Activated CD4-positive, alpha-beta T cell treated with anti-CD3 and anti-CD28 coated beads, Interleukin-2, amount 10 ng/mL, durations not matched to agents 24 days and 14 days (primary cell): ENCODE data around the gene CATSPERB. TPM values are rescaled to one million over a fixed set of nuclear protein-coding genes. Genes with fewer than 3 reads are reported as not detected.
"Not testable (repeated sequence)": the region's sequence is repeated elsewhere in the genome, so short reads cannot be mapped to it uniquely, and the experiment has no call there.

Source experiments
- DNase-seq: peaks from one replicate; pipeline ENCODE4 v3.0.0; 2022
- H3K27ac Mint-ChIP-seq: one replicate; pipeline ENCODE4 v1.8.0; 2022; ENCODE audit warnings: mild to moderate bottlenecking, mixed read lengths
- H3K27me3 Mint-ChIP-seq: one replicate; pipeline ENCODE4 v1.8.0; 2022; ENCODE audit warnings: mixed read lengths
- H3K36me3 Mint-ChIP-seq: one replicate; pipeline ENCODE4 v1.8.0; 2022; ENCODE audit warnings: low read depth, mild to moderate bottlenecking, mixed read lengths
- H3K4me1 Mint-ChIP-seq: one replicate; pipeline ENCODE4 v1.8.0; 2021; ENCODE audit warnings: mixed read lengths
- H3K4me3 Mint-ChIP-seq: one replicate; pipeline ENCODE4 v1.8.0; 2022; ENCODE audit warnings: mild to moderate bottlenecking, moderate library complexity, mixed read lengths
- H3K9me3 Mint-ChIP-seq: one replicate; pipeline ENCODE4 v1.8.0; 2021; ENCODE audit warnings: mixed read lengths
- intact Hi-C: fragments of 100-400 bp; cut with micrococcal nuclease; formaldehyde crosslinking; loops from one replicate; pipeline ENCODE4 v1.15.1; 2023
- total RNA-seq: library from RNA; stranded (reverse); gene quantifications from 2 replicates; pipeline ENCODE4 v1.2.3, GENCODE V29; 2022

CATSPERB gene
- total RNA-seq, 1 donor from 2014 or later = 0.30 TPM

DNA sequence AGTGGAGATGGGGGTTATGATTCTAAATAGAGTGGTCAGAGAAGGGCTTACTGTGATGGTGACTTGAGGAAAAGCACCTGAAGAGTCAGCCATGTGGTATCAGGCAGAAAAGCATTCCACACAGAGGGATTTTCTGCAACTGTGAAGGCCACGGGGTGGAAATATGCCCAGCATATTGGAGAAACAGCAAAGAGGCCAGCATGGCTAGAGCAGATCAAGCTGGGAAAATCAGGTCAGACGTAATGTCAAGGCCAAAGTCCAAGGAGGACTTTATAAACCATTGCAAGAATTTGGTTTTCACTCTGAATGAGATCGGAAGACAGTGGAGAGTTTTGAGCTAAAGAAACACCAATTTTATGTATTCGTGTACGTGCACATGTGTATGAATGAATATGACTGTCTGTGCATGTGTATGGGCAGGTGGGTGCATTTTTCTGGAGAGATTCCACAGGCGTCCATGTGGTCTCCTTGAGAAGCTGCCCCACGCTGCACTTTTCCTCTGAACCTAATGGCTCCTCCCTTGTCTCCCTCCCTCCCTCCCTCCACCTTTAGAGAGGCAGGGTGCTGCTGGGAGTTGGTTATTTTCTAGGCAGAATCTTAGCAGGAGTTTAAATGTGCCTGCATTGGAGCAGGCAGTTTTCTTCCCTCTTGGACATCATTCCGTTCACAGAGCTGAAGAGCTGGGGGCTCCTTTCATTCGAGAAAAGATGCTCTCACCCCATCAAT lies 124.4 kb downstream of the CATSPERB start:
- DNase-seq = no peak
- no peaks in the 10 kb centered on the region for H3K9me3 Mint-ChIP-seq
- H3K36me3 Mint-ChIP-seq = no peaks in the 10 kb centered on the region
- H3K27me3 Mint-ChIP-seq = peaks cover 5% of the 10 kb centered on the region
- no peak overlapping the region for H3K27ac Mint-ChIP-seq
- intact Hi-C loops = no loop called here
- no peaks in the 10 kb centered on the region for H3K4me1 Mint-ChIP-seq
- no peak overlapping the region for H3K4me3 Mint-ChIP-seq

DNA sequence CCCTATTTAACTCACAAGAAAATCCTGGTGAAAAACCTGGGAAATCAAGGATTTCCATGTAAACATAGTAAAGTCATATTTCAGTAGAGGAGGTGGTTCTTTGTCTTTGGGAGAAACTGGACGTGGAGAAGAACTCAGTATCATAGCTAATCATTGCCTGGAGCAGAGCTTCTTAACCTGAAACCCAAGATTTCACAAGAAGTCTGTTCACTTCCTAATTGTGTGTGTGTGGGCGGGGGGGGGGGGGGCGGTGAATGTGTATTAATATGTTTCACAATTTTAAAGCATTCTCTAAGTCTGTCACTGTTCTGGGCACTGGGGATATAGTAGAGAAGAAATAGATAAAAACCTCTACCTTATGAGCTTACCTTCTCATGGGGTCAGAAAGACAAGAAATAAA lies 125.0 kb downstream of the CATSPERB start:
- intact Hi-C loops = no loop called here
- H3K27ac Mint-ChIP-seq = no peak overlapping the region
- no peaks in the 10 kb centered on the region for H3K9me3 Mint-ChIP-seq
- H3K4me1 Mint-ChIP-seq = no peaks in the 10 kb centered on the region
- H3K27me3 Mint-ChIP-seq = peaks cover 5% of the 10 kb centered on the region
- DNase-seq = no peak
- H3K4me3 Mint-ChIP-seq = no peak overlapping the region
- H3K36me3 Mint-ChIP-seq = no peaks in the 10 kb centered on the region

DNA sequence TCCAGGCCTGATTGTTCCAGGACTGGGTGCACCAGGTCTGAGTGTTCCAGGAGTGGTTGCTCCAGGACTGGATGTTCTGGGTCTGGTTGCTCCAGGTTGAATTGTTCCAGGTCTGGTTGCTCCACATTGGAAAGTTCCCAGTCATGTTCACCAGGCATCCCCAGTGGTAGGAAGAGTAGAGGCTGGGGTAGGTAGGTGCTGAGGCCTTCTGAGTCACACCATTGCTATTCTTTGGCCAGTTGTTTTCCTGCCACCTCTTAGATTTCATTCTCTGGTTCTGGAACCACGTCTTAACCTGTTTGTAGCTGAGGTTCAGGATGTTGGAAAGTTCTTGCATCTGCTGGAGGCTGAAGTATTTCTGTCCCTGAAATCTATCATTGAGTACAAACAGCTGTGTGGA lies 127.3 kb downstream of the CATSPERB start:
- H3K27me3 Mint-ChIP-seq, H3K36me3 Mint-ChIP-seq, H3K9me3 Mint-ChIP-seq, DNase-seq, H3K27ac Mint-ChIP-seq, H3K4me1 Mint-ChIP-seq, intact Hi-C loops, H3K4me3 Mint-ChIP-seq: not testable (repeated sequence)

DNA sequence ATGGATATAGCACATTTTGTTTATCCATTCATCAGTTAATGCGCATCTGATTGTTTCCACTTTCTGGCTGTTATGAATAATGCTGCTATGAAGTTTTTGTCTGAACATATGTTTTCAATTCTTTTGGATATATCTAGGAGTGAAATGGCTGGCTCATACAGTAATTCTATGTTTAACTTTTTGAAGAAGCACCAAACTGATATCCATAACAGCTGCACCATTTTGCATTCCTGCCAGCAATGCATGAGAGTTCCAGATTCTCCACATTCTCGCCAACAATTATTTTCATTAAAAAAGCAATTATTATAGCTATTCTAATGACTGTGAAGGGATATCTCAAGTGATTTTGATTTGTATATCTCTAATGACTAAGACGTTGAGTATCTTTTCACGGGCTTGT lies 131.9 kb downstream of the CATSPERB start:
- Mint-ChIP-seq H3K4me1 (no peaks in the 10 kb centered on the region), H3K9me3 (no peaks in the 10 kb centered on the region), H3K4me3 (no peak overlapping the region), H3K36me3 (no peaks in the 10 kb centered on the region), H3K27me3 (peaks cover 8% of the 10 kb centered on the region), H3K27ac (no peak overlapping the region)
- DNase-seq = no peak
- intact Hi-C loops = no loop called here

- no peaks in the 10 kb centered on the region for H3K36me3 Mint-ChIP-seq
These were observed 136.2 kb downstream of the CATSPERB start for GRCh38 chr14:91595736-91596135.

DNA sequence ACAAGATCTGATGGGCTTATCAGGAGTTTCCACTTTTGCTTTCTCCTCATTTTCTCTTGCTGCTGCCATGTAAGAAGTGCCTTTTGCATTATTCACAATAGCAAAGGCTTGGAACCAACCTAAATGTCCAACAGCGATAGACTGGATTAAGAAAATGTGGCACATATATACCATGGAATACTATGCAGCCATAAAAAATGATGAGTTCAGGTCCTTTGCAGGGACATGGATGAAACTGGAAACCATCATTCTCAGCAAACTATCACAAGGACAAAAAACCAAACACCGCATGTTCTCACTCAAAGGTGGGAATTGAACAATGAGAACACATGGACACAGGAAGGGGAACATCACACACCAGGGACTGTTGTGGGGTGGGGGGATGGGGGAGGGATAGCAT lies 137.9 kb downstream of the CATSPERB start:
- H3K4me3 Mint-ChIP-seq, intact Hi-C loops, H3K36me3 Mint-ChIP-seq, H3K9me3 Mint-ChIP-seq, H3K27ac Mint-ChIP-seq, DNase-seq, H3K27me3 Mint-ChIP-seq, H3K4me1 Mint-ChIP-seq: not testable (repeated sequence)

More at GRCh38 chr14:91595736-91596135, 136.2 kb downstream of the CATSPERB start:
- Mint-ChIP-seq H3K4me3 (no peak overlapping the region), H3K9me3 (peaks cover 4% of the 10 kb centered on the region), H3K27ac (no peak overlapping the region), H3K4me1 (no peaks in the 10 kb centered on the region), H3K27me3 (no peaks in the 10 kb centered on the region)
- DNase-seq = no peak
- intact Hi-C loops = no loop called here

- Mint-ChIP-seq H3K9me3 (peaks cover 19% of the 10 kb centered on the region), H3K4me1 (no peaks in the 10 kb centered on the region), H3K36me3 (peaks cover 3% of the 10 kb centered on the region), H3K27ac (no peak overlapping the region), H3K4me3 (no peak overlapping the region), H3K27me3 (no peaks in the 10 kb centered on the region)
- no peak for DNase-seq
- intact Hi-C loops = no loop called here
These were observed 145.5 kb downstream of the CATSPERB start for GRCh38 chr14:91586410-91586809.

GRCh38 chr14:91585856-91586255 lies 146.0 kb downstream of the CATSPERB start:
- Mint-ChIP-seq H3K9me3 (peaks cover 19% of the 10 kb centered on the region), H3K4me1 (no peaks in the 10 kb centered on the region), H3K36me3 (peaks cover 3% of the 10 kb centered on the region), H3K4me3 (no peak overlapping the region), H3K27me3 (no peaks in the 10 kb centered on the region), H3K27ac (no peak overlapping the region)
- no peak for DNase-seq
- intact Hi-C loops = no loop called here

- H3K4me3 Mint-ChIP-seq = no peak overlapping the region
- intact Hi-C loops = no loop called here
- no peak overlapping the region for H3K27ac Mint-ChIP-seq
- peaks cover 2% of the 10 kb centered on the region for H3K27me3 Mint-ChIP-seq
- H3K36me3 Mint-ChIP-seq = peaks cover 3% of the 10 kb centered on the region
- DNase-seq = no peak
- H3K4me1 Mint-ChIP-seq = no peaks in the 10 kb centered on the region
- H3K9me3 Mint-ChIP-seq = peaks cover 22% of the 10 kb centered on the region
These were observed 149.1 kb downstream of the CATSPERB start for GRCh38 chr14:91582761-91583160.

- H3K27me3 Mint-ChIP-seq = peaks cover 2% of the 10 kb centered on the region
- H3K4me1 Mint-ChIP-seq = peaks cover 2% of the 10 kb centered on the region
- no peak overlapping the region for H3K27ac Mint-ChIP-seq
- intact Hi-C loops = no loop called here
- peaks cover 3% of the 10 kb centered on the region for H3K36me3 Mint-ChIP-seq
- H3K9me3 Mint-ChIP-seq = peaks cover 16% of the 10 kb centered on the region
- no peak for DNase-seq
- no peak overlapping the region for H3K4me3 Mint-ChIP-seq
These were observed 150.9 kb downstream of the CATSPERB start for GRCh38 chr14:91580876-91581577.

GRCh38 chr14:91577632-91578233 lies 154.2 kb downstream of the CATSPERB start:
- intact Hi-C loops = loop anchor here (10.0 kb wide), 1 partner anchor 233 kb away; no protein-coding TSS in a partner anchor
- no peak for DNase-seq
- Mint-ChIP-seq H3K27ac (no peak overlapping the region), H3K36me3 (no peaks in the 10 kb centered on the region), H3K4me3 (no peak overlapping the region), H3K27me3 (peaks cover 22% of the 10 kb centered on the region), H3K4me1 (peaks cover 15% of the 10 kb centered on the region), H3K9me3 (peaks cover 4% of the 10 kb centered on the region)

- H3K4me1 Mint-ChIP-seq = peaks cover 15% of the 10 kb centered on the region
- intact Hi-C loops = loop anchor here (2.0 to 10.0 kb wide), 2 partner anchors 65 to 231 kb away; partner anchors contain the start of gene PPP4R3A
- H3K27me3 Mint-ChIP-seq = peaks cover 28% of the 10 kb centered on the region
- H3K27ac Mint-ChIP-seq = no peak overlapping the region
- no peaks in the 10 kb centered on the region for H3K36me3 Mint-ChIP-seq
- DNase-seq = no peak
- peaks cover 4% of the 10 kb centered on the region for H3K9me3 Mint-ChIP-seq
- no peak overlapping the region for H3K4me3 Mint-ChIP-seq
These were observed 156.2 kb downstream of the CATSPERB start for GRCh38 chr14:91575469-91576208.

DNA sequence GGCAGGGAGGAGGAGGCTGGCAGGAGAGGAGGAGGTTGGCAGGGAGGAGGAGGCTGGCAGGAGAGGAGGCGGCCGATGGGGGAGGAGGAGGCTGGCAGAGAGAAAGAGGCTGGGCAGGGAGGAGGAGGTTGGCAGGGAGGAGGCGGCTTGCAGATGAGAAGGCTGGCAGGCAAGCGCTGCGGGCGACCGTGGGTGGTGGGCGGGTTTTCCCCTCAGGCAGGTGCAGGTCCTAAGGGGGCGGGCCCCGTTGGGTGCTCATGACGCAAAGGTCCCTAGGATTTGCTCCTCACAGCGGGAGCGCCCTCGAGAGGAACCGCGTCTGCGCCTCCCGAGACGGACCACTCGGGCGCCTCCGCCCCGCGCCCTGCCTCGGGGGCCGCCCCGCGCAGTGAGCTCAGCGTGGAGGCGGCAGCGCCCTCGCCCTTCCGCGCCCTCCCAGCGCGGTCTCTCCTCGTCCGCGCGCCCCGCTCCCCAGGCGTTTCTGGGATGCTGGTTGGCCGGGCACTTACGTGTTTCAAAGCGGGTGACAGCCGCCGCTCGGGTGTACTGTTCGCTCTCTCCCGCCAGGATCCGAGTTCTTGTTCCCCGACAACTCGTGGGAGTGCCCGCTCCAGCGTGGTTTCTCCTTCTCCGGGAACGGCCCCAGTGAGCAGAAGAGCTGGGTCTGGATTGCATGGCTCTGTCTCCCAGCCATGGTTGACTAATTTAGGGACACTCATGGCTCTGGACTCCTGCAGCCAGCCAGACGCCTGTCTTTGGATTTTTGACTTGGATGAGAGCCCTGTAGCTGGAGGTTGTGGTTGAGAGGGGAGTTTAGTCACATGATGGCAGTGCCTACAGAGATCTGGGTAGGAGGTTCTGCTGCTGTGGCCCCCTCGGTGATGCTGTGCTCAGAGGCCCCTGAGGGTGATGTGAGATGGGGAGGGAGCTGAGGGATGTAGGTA lies 157.7 kb downstream of the CATSPERB start:
- peak overlapping the region; percentile 86 for H3K4me3 Mint-ChIP-seq
- H3K9me3 Mint-ChIP-seq = peaks cover 4% of the 10 kb centered on the region
- intact Hi-C loops = loop anchor here (2.0 to 10.0 kb wide), 2 partner anchors 63 to 229 kb away; partner anchors contain the start of gene PPP4R3A
- DNase-seq = peak; percentile 82
- H3K27me3 Mint-ChIP-seq = peaks cover 28% of the 10 kb centered on the region
- H3K27ac Mint-ChIP-seq = peak overlapping the region; percentile 70
- peaks cover 15% of the 10 kb centered on the region for H3K4me1 Mint-ChIP-seq
- H3K36me3 Mint-ChIP-seq = no peaks in the 10 kb centered on the region
